OCI-LY1 (cell line): Measurements from ENCODE around the gene SELENBP1.

Source experiments
- H2AFZ ChIP-seq: fragments of 200-600 bp; sonication (generic), shearing (Covaris generic); 2 replicates; pipeline ENCODE4 v1.6.0; 2014; ENCODE audit warnings: antibody characterized with exemption, mild to moderate bottlenecking, low read length
- H3F3A ChIP-seq: fragments of 200-600 bp; sonication (generic), shearing (Covaris generic); 2 replicates; pipeline ENCODE4 v1.6.0; 2014; ENCODE audit warnings: mild to moderate bottlenecking, antibody characterized with exemption, low read length, moderate library complexity; ENCODE audit not compliant: insufficient read depth
- H3K27ac ChIP-seq: fragments of 200-600 bp; sonication (generic); 2 replicates; pipeline ENCODE4 v1.5.1; 2014; ENCODE audit warnings: low read length, mixed run types, mild to moderate bottlenecking, low read depth; ENCODE audit not compliant: poor library complexity, severe bottlenecking
- H3K27me3 ChIP-seq: fragments of 200-600 bp; sonication (generic); 2 replicates; pipeline ENCODE4 v1.6.0; 2014; ENCODE audit warnings: antibody characterized with exemption, mild to moderate bottlenecking, low read length, moderate library complexity; ENCODE audit not compliant: insufficient read depth
- H3K36me3 ChIP-seq: fragments of 200-600 bp; sonication (generic); 2 replicates; pipeline ENCODE4 v1.6.1; 2014; ENCODE audit warnings: mild to moderate bottlenecking, antibody characterized with exemption, low read length, moderate library complexity, mixed read lengths; ENCODE audit not compliant: insufficient read depth
- H3K4me1 ChIP-seq: fragments of 200-600 bp; sonication (generic); 2 replicates; pipeline ENCODE4 v1.5.1; 2014; ENCODE audit warnings: mild to moderate bottlenecking, low read length, moderate library complexity; ENCODE audit not compliant: insufficient read depth, severe bottlenecking
- H3K4me2 ChIP-seq: fragments of 200-600 bp; sonication (generic), shearing (Covaris generic); 2 replicates; pipeline ENCODE4 v1.6.1; 2014; ENCODE audit warnings: low read length
- H3K4me3 ChIP-seq: fragments of 200-600 bp; sonication (generic); 2 replicates; pipeline ENCODE4 v1.5.1; 2014; ENCODE audit warnings: low read length, low read depth, mild to moderate bottlenecking, mixed read lengths; ENCODE audit not compliant: poor library complexity, severe bottlenecking
- H3K79me2 ChIP-seq: fragments of 200-600 bp; shearing (Covaris generic); 2 replicates; pipeline ENCODE4 v1.6.1; 2016; ENCODE audit warnings: mixed run types, low read length, mixed read lengths; ENCODE audit not compliant: insufficient read depth
- H3K9ac ChIP-seq: fragments of 200-600 bp; sonication (generic), shearing (Covaris generic); 2 replicates; pipeline ENCODE4 v1.6.1; 2014; ENCODE audit warnings: mild to moderate bottlenecking, low read length, mixed read lengths
- H3K9me2 ChIP-seq: fragments of 200-600 bp; sonication (generic), shearing (Covaris generic); 2 replicates; pipeline ENCODE4 v1.6.1; 2014; ENCODE audit warnings: low read depth, mild to moderate bottlenecking, low read length, mixed read lengths
- H3K9me3 ChIP-seq: fragments of 200-600 bp; shearing (Covaris generic); 2 replicates; pipeline ENCODE4 v1.6.1; 2014; ENCODE audit warnings: low read length, mixed read lengths
- H4K20me1 ChIP-seq: fragments of 200-600 bp; sonication (generic), shearing (Covaris generic); 2 replicates; pipeline ENCODE4 v1.6.0; 2016; ENCODE audit warnings: mild to moderate bottlenecking, low read length; ENCODE audit not compliant: insufficient read depth
- CTCF ChIP-seq: fragments of 200-600 bp; sonication (generic), shearing (Covaris generic); IDR thresholded peaks from 2 replicates; pipeline ENCODE4 v1.5.1; 2017; ENCODE audit warnings: mild to moderate bottlenecking, antibody characterized with exemption, low read length, moderate library complexity, mixed read lengths
- EZH2 ChIP-seq: fragments of 200-600 bp; sonication (generic), shearing (Covaris generic); IDR thresholded peaks from 2 replicates; pipeline ENCODE4 v1.8.0; 2017; ENCODE audit warnings: borderline replicate concordance, mixed run types, mild to moderate bottlenecking, antibody characterized with exemption, low read length, moderate library complexity, mixed read lengths

SELENBP1 gene

GRCh38 chr1:151367658-151368392 lies 4.7 kb downstream of the SELENBP1 start:
- no peak overlapping the region for H3K9ac ChIP-seq
- no peak for TF ChIP-seq EZH2
- no peak for TF ChIP-seq CTCF
- H3K27ac ChIP-seq: no peak overlapping the region
- H3K79me2 ChIP-seq: no peaks in the 10 kb centered on the region
- no peak overlapping the region for H3K4me2 ChIP-seq
- no peak overlapping the region for H3K4me3 ChIP-seq
- no peaks in the 10 kb centered on the region for H3K9me2 ChIP-seq
- H3K36me3 ChIP-seq: no peaks in the 10 kb centered on the region; the same call in 1 of the 2 replicates
- H3K9me3 ChIP-seq: peaks cover 3% of the 10 kb centered on the region
- no peaks in the 10 kb centered on the region for H3K4me1 ChIP-seq
- no peaks in the 10 kb centered on the region for H4K20me1 ChIP-seq
- no peaks in the 10 kb centered on the region for H3F3A ChIP-seq
- no peaks in the 10 kb centered on the region for H3K27me3 ChIP-seq
- H2AFZ ChIP-seq: no peak overlapping the region

- Histone ChIP-seq H3K9me3 (peaks cover 15% of the 10 kb centered on the region), H3K36me3 (no peaks in the 10 kb centered on the region; the same call in 1 of the 2 replicates), H2AFZ (no peak overlapping the region), H3K79me2 (no peaks in the 10 kb centered on the region), H3K4me2 (no peak overlapping the region), H3F3A (no peaks in the 10 kb centered on the region), H3K9ac (no peak overlapping the region), H3K4me1 (no peaks in the 10 kb centered on the region), H4K20me1 (no peaks in the 10 kb centered on the region), H3K27me3 (no peaks in the 10 kb centered on the region), H3K4me3 (no peak overlapping the region), H3K9me2 (no peaks in the 10 kb centered on the region), H3K27ac (no peak overlapping the region)
- TF ChIP-seq CTCF (peak; percentile 12; the same call in 1 of the 2 replicates), EZH2 (no peak)
Observed at GRCh38 chr1:151364996-151365395, 7.5 kb downstream of the SELENBP1 start.

- no peak overlapping the region for H3K4me3 ChIP-seq
- H2AFZ ChIP-seq: no peak overlapping the region
- no peaks in the 10 kb centered on the region; the same call in 1 of the 2 replicates for H3K36me3 ChIP-seq
- H3K27me3 ChIP-seq: no peaks in the 10 kb centered on the region
- H3K9me3 ChIP-seq: peaks cover 15% of the 10 kb centered on the region
- no peaks in the 10 kb centered on the region for H4K20me1 ChIP-seq
- H3K9me2 ChIP-seq: no peaks in the 10 kb centered on the region
- no peak overlapping the region for H3K9ac ChIP-seq
- no peaks in the 10 kb centered on the region for H3F3A ChIP-seq
- H3K27ac ChIP-seq: no peak overlapping the region
- no peak overlapping the region for H3K4me2 ChIP-seq
- H3K79me2 ChIP-seq: no peaks in the 10 kb centered on the region
- H3K4me1 ChIP-seq: no peaks in the 10 kb centered on the region
- TF ChIP-seq CTCF (no peak), EZH2 (no peak)
Observed at GRCh38 chr1:151362308-151363155, 10.0 kb downstream of the SELENBP1 start.
